Cardiac fibroblast (primary cell): Measurements from ENCODE around the gene SERPINB4.
"Not testable (repeated sequence)": the region's sequence is repeated elsewhere in the genome, so short reads cannot be mapped to it uniquely, and the experiment has no call there.

Experiments used
- DNase-seq, 2 donors: peaks; one replicate each; pipeline versions ENCODE4 v3.0.0 to v3.0.0-alpha.2; 2010; ENCODE audit warnings: low read depth in 2 of 2
- H3K4me3 ChIP-seq, 2 donors: replicated peaks in 1 of 2; 1 replicate in 1 of 2; 2 replicates in 1 of 2; pipeline ENCODE4 v1.5.1; 2011; ENCODE audit warnings: low read depth in 2 of 2, low read length in 2 of 2, mild to moderate bottlenecking in 2 of 2, moderate library complexity in 1 of 2
- TF ChIP-seq, protein P1 (sequence below): IDR thresholded peaks from one replicate; pipeline ENCODE4 v1.5.1; 2011; ENCODE audit warnings: low read depth, mild to moderate bottlenecking, low read length, inconsistent platforms

SERPINB4 gene

DNA sequence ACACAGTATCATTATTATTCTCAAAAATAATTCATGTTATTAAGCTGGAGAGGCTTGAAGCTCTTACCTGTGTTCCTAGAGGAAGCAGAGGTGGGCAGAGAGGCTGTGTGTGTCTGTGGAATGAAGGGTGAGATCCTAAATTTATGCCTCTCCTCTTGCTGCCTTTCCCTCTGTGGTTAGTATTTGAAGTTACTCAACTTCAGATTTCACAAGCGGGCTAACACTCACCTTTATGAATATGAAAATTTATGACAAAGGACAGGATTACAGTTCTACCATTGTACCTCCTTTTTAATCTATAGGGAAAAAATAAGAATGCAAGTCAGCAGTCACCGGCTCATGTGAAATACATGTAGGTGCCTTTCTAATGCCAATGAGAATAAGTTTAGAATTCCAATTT is at the start of gene SERPINB4:
TSS of gene SERPINB4 (minus strand) at position 115 of the 400 bp plus-strand sequence. CDS start 679 bp downstream, outside the sequence.
- not testable (repeated sequence) for DNase-seq, H3K4me3 ChIP-seq

DNA sequence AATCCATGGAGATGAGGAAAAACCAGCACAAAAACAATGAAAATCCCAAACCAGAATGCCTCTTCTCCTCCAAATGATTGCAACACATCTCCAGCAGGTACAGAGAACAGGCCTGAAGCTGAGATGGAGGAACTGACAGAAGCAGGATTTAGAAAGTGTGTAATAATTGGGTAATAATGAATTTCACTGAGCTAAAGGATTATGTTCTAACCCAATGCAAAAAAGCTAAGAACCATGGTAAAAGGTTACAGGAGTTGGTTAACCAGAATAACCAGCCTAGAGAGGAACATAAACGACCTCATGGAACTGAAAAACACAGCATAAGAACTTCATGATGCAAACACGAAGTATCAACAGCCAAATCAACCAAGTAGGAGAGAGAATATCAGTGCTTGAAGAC is 45.0 kb upstream of the SERPINB4 start:
- H3K4me3 ChIP-seq = no peak overlapping the region
- TF ChIP-seq, protein P1, sequence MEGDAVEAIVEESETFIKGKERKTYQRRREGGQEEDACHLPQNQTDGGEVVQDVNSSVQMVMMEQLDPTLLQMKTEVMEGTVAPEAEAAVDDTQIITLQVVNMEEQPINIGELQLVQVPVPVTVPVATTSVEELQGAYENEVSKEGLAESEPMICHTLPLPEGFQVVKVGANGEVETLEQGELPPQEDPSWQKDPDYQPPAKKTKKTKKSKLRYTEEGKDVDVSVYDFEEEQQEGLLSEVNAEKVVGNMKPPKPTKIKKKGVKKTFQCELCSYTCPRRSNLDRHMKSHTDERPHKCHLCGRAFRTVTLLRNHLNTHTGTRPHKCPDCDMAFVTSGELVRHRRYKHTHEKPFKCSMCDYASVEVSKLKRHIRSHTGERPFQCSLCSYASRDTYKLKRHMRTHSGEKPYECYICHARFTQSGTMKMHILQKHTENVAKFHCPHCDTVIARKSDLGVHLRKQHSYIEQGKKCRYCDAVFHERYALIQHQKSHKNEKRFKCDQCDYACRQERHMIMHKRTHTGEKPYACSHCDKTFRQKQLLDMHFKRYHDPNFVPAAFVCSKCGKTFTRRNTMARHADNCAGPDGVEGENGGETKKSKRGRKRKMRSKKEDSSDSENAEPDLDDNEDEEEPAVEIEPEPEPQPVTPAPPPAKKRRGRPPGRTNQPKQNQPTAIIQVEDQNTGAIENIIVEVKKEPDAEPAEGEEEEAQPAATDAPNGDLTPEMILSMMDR = no peak
- DNase-seq = no peak

DNA sequence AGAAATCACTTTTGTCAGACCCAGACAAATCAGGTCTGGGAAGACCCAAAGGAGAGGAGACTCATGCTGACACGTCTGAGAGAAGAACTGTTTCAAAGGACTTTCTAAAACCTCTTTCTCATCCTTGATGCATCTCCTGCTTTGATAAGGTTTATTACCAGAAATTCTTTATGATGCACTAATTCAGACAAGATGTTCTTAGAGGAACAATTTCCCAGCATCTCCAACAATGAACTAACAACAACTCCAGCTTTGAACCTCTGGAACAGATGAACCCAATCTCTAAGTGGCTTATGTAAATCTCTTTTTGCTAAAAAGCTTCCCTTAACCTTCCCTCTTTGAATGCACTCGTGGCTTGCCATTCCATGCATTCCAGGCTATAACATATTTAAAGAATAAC is 42.8 kb upstream of the SERPINB4 start:
- no peak for DNase-seq
- TF ChIP-seq, protein P1 = no peak
- no peak overlapping the region for H3K4me3 ChIP-seq

DNA sequence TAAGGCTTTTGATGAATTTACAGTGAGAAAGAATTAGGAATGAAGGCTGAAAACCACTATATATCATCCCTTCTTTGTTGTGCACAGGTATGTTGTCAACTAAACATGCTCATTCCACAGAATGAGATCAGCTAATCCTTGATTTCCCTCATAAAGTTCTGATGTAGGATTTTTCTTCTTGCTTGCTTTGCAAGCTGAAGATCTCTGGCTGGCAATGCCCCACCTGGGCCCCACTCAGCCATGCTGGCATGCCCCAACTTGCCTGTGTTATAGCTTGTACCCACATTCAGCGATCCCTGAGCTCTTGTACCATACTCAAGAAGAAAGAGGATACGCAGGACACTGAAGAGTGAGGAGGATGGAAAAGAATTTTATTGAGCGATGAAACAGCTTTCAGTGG is 40.7 kb upstream of the SERPINB4 start:
- no peak overlapping the region for H3K4me3 ChIP-seq
- TF ChIP-seq, protein P1 = no peak
- DNase-seq = no peak

DNA sequence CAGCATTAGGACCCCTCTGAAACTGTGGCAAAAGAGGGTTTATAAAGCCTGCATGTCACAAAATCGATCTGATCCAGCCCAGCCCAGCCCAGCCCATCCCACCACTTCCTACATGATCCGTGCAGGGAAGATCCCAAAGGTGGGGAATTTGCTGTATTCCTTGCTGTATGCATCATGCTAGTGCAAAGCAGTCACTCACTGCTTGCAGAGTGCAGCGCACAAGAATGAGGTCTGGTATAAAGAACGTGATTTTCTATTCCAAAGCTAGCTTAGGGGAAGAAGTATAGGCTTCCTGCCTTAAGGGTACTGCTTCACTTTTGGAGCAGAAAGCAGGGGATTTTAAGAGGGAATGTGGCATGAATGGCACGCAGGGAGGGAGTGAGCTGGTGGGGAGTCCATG is 39.8 kb upstream of the SERPINB4 start:
- H3K4me3 ChIP-seq = no peak overlapping the region
- DNase-seq = no peak
- TF ChIP-seq, protein P1 = no peak

DNA sequence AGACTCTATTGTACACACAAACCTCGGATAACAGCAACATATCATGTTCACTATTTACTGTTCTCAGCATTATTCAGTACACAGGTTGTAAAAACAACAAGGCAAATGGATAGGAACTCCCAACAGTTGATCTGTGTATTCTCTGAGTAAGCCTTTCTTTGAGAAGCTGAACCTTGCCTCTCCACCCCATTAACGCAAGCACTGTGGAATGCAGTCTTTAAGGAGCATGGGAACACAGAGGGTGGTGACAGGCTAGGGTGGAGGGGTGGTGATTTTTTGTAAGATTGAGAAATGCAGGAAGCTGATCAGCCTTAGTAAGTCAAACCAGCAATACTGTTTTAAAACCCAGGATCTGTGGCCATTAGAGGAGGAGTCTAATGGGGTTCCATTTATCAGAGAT is 39.1 kb upstream of the SERPINB4 start:
- DNase-seq = peak; percentile 90 to 96

DNA sequence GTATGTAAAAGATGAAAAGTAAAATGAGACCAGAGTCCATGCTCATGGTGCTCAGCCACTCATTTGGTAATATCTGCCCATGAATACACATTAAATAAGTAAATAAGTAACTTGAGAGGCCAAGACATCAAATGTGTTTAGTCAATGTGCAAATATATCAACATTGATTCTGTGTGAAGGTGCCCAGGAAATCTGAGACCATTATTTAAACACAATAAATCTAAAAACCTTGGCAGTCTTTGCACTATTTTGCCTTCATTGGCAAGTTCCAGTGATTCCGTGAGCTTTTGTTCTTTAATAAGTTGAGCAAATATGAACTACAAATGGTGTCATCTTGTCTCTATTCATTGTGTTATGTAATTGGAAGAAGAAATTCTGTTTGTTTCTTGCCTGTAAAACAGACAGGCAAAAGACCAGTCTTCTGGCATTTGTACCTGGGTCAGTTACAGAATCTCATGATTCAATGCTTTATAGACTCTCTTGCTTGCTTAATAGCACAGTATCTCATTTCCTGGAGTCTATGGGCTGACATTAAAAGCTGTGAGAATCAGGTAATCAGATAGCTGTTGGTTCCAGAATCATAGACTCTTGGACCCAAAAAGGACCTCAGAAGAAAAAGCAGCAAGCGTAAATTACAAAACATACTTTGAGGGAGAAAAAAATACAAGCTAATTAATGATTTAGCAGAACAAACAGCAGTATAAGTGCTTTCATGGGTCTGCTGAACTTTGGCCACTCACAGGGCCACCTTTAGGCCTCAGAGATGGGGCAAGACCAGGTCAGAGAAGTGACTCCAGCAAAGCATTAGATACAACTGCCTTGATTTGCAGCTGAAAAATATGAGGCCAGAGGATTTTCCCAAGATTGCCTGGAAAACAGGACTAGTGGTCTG is 37.6 kb upstream of the SERPINB4 start:
- DNase-seq = no peak
- TF ChIP-seq, protein P1 = no peak
- no peak overlapping the region for H3K4me3 ChIP-seq

More for the DNA sequence above, 39.1 kb upstream of the SERPINB4 start:
- H3K4me3 ChIP-seq = no peak overlapping the region
- TF ChIP-seq, protein P1 = no peak
